Measurements from ENCODE around the gene PNO1.
A peak's percentile ranks its signal among the peaks of the same experiment; 100 is the strongest.
"Not testable (repeated sequence)": the region's sequence is repeated elsewhere in the genome, so short reads cannot be mapped to it uniquely, and the experiment has no call there.

PNO1 gene

GRCh38 chr2:68157002-68157401 lies 686 bp upstream of the PNO1 start:
- no peak for DNase-seq (ENCODE audit: low spot score)

DNA sequence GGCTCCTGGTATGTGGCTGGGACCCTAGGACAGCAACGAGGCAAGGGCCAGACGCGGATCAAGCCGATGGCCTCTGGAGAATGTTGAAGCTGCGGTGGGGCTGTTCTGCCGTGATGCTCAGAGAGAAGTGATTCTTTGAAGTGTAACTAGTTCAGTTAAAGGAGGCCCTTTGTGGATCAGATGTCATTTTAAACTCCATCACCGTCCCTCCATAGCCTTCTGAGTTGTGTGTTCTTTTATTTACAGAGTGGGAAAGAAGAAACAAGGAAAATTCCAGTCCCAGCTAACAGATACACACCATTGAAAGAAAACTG lies 403 bp downstream of the PNO1 start:
- DNase-seq (ENCODE audit: low spot score) = no peak

GRCh38 chr2:68163641-68164040 lies 6.0 kb downstream of the PNO1 start:
- DNase-seq (ENCODE audit: low spot score) = no peak

DNA sequence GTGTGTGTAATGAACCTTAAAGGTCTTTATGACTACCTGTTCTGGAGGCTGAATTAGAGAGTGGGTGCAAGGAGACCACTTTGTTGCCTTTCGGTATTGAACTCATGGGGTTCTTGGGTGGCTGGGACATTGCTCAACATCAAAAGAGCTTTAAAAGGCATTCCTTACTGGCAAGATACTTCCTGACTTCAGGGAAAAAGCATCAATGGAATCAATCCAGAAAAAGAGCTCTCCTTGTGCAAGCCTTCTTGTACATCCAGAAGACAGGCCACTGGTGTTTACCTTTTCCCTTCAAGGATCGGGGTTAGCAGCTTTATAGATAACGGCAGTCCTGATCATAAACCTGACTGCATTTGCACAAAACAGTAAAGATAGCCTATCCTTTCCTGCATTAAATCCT lies 9.5 kb downstream of the PNO1 start:
- no peak for DNase-seq (ENCODE audit: low spot score)

DNA sequence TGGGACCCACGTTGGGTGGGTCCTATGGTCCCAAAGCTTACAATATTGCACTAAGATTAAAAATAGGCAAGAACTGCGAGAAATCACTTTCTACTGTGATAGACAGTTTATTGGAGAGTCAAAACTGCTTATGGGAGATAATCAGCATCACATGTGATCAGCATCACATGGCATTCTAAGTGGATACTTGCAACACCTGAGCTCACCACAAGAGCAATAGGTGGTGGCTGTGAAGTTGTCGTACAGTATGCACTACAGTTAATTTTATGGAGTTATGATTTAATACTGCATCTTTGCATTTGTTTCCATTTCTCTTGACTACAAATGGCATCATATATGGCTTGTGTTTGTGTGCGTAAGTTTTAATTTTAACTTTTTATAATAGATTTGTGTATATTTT lies 11.6 kb downstream of the PNO1 start:
- DNase-seq (ENCODE audit: low spot score) = no peak

- no peak for DNase-seq (ENCODE audit: low spot score)
Observed at GRCh38 chr2:68171146-68171545, 13.5 kb downstream of the PNO1 start.

GRCh38 chr2:68171684-68172083 lies 14.0 kb downstream of the PNO1 start:
- DNase-seq (ENCODE audit: low spot score) = no peak

- no peak for DNase-seq (ENCODE audit: low spot score)
Observed at GRCh38 chr2:68172521-68172920, 14.8 kb downstream of the PNO1 start.

DNA sequence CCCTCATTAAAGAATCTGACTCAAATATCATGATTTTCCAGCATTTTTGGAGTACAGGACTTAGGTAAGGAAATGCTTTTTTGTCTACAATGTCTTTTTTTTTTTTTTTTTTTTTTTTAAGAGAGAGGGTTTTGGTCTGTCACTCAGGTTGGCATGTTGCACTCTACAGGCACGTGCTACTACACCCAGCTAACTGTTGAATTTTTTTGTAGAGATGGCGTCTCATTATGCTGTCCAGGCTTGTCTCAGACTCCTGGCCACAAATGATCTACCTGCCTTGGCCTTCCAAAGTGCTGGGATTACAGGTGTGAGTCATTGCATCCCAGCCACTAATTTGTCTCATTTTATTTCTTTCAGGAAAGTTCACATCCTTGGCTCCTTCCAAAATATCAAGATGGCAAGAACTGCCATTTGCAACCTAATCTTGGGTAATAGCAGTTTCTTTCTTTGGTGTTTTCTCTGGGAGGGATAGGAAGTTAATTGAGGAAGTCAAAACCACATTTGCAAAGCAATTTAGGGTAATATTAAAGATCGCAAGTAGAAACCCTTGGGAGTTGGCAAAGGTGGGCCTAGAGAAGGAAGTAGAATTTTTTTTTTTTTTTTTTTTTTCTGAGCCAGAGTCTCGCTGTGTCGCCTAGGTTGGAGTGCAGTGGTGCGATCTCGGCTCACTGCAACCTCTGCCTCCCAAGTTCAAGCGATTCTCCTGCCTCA lies 15.5 kb downstream of the PNO1 start:
- no peak for DNase-seq (ENCODE audit: low spot score)

DNA sequence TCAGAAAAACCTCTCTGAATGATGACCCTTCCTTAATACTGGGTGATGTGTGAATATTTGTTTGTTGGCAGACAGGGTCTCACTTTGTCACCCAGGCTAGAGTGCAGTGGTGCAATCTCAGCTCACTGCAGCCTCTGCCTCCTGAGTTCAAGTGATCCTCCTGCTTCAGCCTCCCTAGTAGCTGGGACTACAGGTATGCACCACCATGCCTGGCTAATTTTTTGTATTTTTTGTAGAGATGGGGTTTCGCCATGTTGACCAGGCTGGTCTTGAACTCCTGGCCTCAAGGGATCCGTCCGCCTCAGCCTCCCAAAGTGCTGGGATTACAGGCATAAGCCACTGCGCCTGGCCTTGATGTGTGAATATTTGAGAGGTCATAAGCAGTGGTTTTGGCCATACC lies 17.5 kb downstream of the PNO1 start:
- DNase-seq (ENCODE audit: low spot score) = not testable (repeated sequence)

DNA sequence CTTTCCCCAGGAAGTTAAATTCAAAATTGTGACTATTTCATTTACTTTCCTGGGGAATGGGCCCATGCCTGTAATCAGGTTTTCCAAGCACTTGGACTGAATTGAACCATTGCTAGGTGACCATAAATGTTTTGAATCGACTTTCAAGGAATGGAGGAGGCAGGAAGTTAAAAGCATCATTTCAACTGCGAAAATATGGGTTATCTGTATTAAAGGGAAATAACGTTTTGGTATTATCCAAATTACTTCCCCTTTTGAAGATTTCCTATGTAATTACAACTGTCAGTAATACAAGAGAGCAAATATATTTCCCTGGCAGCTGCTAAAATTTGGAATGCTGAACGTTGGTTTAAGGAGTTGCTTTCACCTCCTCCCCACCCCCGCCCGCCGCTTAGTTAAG lies 19.0 kb downstream of the PNO1 start:
- no peak for DNase-seq (ENCODE audit: low spot score)

- no peak for DNase-seq (ENCODE audit: low spot score)
Observed at GRCh38 chr2:68177541-68177940, 19.9 kb downstream of the PNO1 start.

DNA sequence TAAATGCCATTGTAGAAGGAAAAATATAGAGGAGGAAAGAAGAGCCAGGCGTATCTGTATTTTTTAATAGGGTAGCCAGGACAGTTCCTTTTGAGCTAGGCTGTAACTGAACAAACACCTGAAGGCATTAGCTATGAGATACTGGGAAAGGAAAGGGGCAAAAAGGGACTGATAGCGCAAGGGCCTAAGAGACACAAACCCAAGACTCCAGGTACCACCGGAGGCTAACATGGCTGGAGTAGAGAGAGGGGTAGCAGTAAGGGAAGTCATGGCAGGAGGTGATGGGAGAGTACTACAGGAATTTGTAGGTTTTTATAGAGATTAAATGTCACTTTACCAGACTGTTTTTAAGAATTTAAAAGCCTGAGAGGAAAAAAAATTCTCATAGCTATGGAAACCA lies 20.7 kb downstream of the PNO1 start:
- no peak for DNase-seq (ENCODE audit: low spot score)

- no peak for DNase-seq (ENCODE audit: low spot score)
Observed at GRCh38 chr2:68178954-68179627, 21.4 kb downstream of the PNO1 start.

- DNase-seq (ENCODE audit: low spot score) = no peak
Observed at GRCh38 chr2:68182902-68183301, 25.2 kb downstream of the PNO1 start.

GRCh38 chr2:68185541-68186164 lies 28.0 kb downstream of the PNO1 start:
- DNase-seq (ENCODE audit: low spot score) = peak; percentile 81

GRCh38 chr2:68187329-68187728 lies 29.6 kb downstream of the PNO1 start:
- DNase-seq (ENCODE audit: low spot score) = no peak

DNA sequence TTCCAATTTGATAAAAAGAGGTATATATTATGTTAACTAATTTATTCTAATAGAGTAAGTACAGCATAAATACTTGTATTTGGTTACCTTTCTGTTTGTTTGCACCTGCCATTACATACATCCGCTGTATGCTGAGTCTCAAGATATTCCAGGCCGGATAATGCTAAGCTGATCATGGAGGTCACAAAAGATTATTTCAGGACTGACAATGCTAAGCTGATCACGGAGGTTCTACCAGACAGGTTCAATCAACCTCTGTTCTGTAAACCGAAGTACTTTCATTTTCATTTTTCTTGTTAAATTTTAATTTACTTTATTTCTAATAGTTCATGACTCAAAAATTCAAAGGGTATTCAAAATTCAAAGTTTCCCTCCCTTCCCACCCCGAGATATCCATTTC lies 31.1 kb downstream of the PNO1 start:
- DNase-seq (ENCODE audit: low spot score) = no peak

DNA sequence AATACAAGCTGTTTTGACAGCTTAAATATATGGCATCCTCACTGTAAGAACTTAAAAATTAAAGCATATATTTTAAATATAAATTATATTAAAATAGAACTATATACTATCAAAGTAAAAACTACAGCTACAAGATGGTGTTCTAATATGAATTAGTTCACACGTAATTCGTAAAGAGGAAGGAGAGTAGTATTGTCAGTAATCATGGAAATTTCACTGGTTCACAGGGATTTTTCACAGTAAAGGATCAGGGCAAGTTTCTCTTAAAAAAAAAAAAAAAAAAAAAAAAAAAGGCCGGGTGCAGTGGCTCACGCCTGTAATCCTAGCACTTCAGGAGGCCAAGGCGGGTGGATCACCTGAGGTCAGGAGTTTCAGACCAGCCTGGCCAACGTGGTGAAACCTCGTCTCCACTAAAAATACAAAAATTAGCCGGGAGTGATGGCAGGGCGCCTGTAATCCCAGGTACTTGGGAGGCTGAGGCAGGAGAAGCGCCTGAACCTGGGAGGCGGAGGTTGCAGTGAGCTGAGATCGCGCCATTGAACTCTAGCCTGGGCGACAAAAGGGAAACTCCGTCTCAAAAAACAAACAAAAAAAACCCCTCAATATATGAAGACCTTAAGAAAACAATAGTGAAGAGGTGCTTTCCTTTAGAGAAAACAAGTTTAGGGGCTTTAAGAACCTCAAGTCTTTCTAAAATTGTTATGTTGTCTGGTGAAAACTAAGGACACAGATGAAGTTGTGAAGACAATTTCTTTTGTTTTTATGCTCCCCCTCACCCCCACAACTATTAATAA lies 32.5 kb downstream of the PNO1 start:
- no peak for DNase-seq (ENCODE audit: low spot score)

DNA sequence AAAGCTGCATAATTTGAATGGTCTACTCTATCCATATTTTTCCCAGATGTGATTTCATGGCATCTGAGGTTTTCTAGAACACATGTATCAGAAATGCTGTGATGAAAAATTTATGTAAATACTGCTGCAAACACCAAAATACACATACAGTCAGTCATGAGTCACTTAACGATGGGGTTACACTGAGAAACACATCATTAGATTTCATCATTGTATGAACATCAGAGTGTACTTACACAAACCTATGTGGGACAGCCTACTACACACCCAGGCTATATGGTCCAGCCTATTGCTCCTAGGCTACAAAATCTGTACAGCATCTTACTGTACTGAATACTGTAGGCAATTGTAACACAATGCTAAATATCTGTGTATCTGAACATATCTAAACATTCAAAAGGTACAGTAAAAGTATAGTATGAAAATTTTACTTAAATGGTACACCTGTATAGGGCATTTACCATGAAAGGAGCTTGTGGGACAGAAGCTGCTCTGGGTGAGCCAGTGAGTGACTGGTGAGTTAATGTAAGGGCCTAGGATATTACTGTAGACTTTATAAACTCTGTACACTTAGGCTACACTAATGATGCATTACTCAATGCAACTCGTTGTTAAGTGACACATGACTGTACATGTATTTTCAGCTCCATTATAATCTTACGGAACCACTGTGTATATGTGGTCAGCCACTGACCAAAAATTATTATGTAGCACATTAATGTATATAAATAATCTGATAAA lies 33.5 kb downstream of the PNO1 start:
- peak; percentile 26 for DNase-seq (ENCODE audit: low spot score)

DNA sequence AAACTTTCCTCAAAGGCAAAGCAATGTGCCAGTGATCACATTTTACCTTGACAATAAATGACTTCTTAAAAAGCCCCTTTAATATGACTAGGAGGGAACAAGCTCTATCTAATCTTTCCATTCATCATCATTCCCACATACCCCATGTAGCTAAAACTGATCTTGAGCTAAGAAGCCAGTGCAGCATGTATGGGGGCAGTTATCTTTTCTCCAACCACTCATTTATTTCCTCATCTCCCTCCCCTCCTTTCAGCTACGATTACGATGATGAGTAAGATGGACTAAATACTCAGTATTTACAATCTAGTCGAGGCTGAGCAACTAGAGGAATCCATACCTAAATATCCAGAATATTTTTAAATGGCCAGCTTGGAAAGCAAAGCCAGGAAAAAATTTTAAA lies 35.5 kb downstream of the PNO1 start:
- peak; percentile 52 for DNase-seq (ENCODE audit: low spot score)

DNA sequence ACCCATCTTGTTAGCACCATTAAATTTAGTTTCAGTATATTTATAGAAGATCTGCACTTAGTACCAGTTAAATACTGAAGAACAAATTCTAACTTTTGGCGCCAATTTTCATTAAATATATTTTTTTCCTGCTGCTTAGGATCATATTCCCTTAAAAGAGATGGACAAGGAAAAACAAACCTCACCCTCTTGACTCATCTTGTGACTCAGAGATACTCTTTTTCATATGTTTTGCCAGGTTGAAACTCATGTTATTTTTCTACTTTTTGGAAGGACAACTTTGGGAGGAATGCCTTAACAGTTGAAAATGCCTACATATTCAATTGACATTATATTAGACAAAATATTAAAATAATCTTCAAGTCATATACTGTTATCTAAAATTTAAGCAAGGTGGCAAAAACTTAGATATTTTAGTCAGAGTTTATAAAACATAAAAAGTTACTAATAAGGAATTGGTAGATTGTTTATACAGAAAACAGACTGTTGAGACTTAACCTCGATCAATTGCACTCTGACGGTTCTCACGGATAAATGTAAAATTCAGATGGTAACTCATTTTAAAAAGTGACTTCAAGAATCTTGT lies 36.2 kb downstream of the PNO1 start:
- DNase-seq (ENCODE audit: low spot score) = peak; percentile 50

All from hematopoietic multipotent progenitor cell treated with erythropoietin and hydrocortisone succinate and interleukin-3 and kit ligand, for 15 days (in vitro differentiated cells).